Parathyroid adenoma (tissue), 2 donors: Measurements from ENCODE around the gene ADAMTS10.

Experiments
- H2AFZ ChIP-seq: fragments of 300-600 bp; sonication (generic); one replicate; pipeline ENCODE4 v1.7.0; 2017; ENCODE audit warnings: antibody characterized with exemption, mild to moderate bottlenecking
- H3K27ac ChIP-seq: fragments of 300-600 bp; sonication (generic); one replicate; pipeline ENCODE4 v1.7.0; 2017
- H3K27me3 ChIP-seq: fragments of 300-600 bp; sonication (generic); one replicate; pipeline ENCODE4 v1.7.0; 2017; ENCODE audit warnings: low read length; ENCODE audit not compliant: control insufficient read depth, insufficient read depth
- H3K36me3 ChIP-seq: fragments of 300-600 bp; sonication (generic); one replicate; pipeline ENCODE4 v1.7.0; 2017; ENCODE audit warnings: low read length; ENCODE audit not compliant: control insufficient read depth, insufficient read depth
- H3K4me1 ChIP-seq: fragments of 300-600 bp; sonication (generic); one replicate; pipeline ENCODE4 v1.7.0; 2017; ENCODE audit warnings: control low read depth
- H3K4me2 ChIP-seq: fragments of 300-600 bp; sonication (generic); one replicate; pipeline ENCODE4 v1.7.0; 2017; ENCODE audit warnings: low read length
- H3K4me3 ChIP-seq: fragments of 300-600 bp; sonication (generic); one replicate; pipeline ENCODE4 v1.7.0; 2017; ENCODE audit warnings: low read depth, low read length
- H3K79me2 ChIP-seq: fragments of 300-600 bp; sonication (generic); one replicate; pipeline ENCODE4 v1.7.0; 2017; ENCODE audit warnings: control low read depth
- H3K9ac ChIP-seq: fragments of 300-600 bp; sonication (generic); one replicate; pipeline ENCODE4 v1.7.0; 2017; ENCODE audit warnings: mild to moderate bottlenecking
- H3K9me3 ChIP-seq: fragments of 300-600 bp; sonication (generic); one replicate; pipeline ENCODE4 v1.7.0; 2017; ENCODE audit warnings: low read length; ENCODE audit not compliant: control insufficient read depth
- TF ChIP-seq, protein P1 (sequence below): fragments of 300-600 bp; sonication (generic); IDR thresholded peaks from one replicate; pipeline ENCODE4 v1.7.0; 2017; ENCODE audit warnings: antibody characterized with exemption, mild to moderate bottlenecking
- donor health status: primary hyperparathyroidism.

Gene ADAMTS10

GRCh38 chr19:8536282-8536681 is 74.2 kb downstream of the ADAMTS10 start:
- no peak overlapping the region for H2AFZ ChIP-seq
- TF ChIP-seq, protein P1, sequence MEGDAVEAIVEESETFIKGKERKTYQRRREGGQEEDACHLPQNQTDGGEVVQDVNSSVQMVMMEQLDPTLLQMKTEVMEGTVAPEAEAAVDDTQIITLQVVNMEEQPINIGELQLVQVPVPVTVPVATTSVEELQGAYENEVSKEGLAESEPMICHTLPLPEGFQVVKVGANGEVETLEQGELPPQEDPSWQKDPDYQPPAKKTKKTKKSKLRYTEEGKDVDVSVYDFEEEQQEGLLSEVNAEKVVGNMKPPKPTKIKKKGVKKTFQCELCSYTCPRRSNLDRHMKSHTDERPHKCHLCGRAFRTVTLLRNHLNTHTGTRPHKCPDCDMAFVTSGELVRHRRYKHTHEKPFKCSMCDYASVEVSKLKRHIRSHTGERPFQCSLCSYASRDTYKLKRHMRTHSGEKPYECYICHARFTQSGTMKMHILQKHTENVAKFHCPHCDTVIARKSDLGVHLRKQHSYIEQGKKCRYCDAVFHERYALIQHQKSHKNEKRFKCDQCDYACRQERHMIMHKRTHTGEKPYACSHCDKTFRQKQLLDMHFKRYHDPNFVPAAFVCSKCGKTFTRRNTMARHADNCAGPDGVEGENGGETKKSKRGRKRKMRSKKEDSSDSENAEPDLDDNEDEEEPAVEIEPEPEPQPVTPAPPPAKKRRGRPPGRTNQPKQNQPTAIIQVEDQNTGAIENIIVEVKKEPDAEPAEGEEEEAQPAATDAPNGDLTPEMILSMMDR: no peak
- no peaks in the 10 kb centered on the region for H3K79me2 ChIP-seq
- H3K36me3 ChIP-seq: no peaks in the 10 kb centered on the region
- H3K9ac ChIP-seq: no peak overlapping the region
- H3K4me3 ChIP-seq: no peak overlapping the region
- no peak overlapping the region for H3K4me2 ChIP-seq
- H3K27ac ChIP-seq: no peak overlapping the region
- H3K9me3 ChIP-seq: no peaks in the 10 kb centered on the region
- no peaks in the 10 kb centered on the region for H3K4me1 ChIP-seq
- H3K27me3 ChIP-seq: no peaks in the 10 kb centered on the region

- no peak overlapping the region for H3K4me3 ChIP-seq
- H3K36me3 ChIP-seq: no peaks in the 10 kb centered on the region
- TF ChIP-seq, protein P1: no peak
- H3K27ac ChIP-seq: no peak overlapping the region
- no peak overlapping the region for H3K4me2 ChIP-seq
- H3K4me1 ChIP-seq: no peaks in the 10 kb centered on the region
- H3K9ac ChIP-seq: no peak overlapping the region
- H3K27me3 ChIP-seq: no peaks in the 10 kb centered on the region
- no peaks in the 10 kb centered on the region for H3K9me3 ChIP-seq
- H3K79me2 ChIP-seq: no peaks in the 10 kb centered on the region
- H2AFZ ChIP-seq: no peak overlapping the region
Observed at GRCh38 chr19:8532225-8532624, 78.3 kb downstream of the ADAMTS10 start.

DNA sequence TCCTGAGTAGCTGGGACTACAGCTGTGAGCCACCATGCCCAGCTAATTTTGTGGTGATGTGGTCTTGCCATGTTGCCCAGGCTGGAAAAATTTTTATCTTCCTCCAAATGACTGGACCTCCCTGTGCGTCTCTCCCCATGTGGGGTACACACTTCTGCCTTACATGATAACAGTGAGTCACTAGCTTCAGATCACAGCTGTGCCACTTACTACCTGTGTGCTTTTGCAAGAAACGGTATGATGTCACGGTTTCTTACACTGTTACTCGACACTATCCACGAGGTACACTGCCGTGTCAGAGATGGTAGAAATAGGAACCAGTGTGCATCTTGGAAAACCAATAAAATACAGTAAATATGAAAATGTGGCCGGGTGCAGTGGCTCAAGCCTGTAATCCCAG is 79.0 kb downstream of the ADAMTS10 start:
- Histone ChIP-seq H2AFZ (no peak overlapping the region), H3K4me2 (no peak overlapping the region), H3K79me2 (no peaks in the 10 kb centered on the region), H3K27ac (no peak overlapping the region), H3K27me3 (no peaks in the 10 kb centered on the region), H3K9me3 (no peaks in the 10 kb centered on the region), H3K4me1 (no peaks in the 10 kb centered on the region), H3K36me3 (no peaks in the 10 kb centered on the region), H3K4me3 (no peak overlapping the region), H3K9ac (no peak overlapping the region)
- TF ChIP-seq, protein P1: no peak
